Measurements from ENCODE around the gene MYH7. TPM values are rescaled to one million over a fixed set of nuclear protein-coding genes. Genes with fewer than 3 reads are reported as not detected.
A peak's percentile ranks its signal among the peaks of the same experiment; 100 is the strongest.

MYH7 gene
- total RNA-seq, 1 experiment from 2014 or later, result not detected

GRCh38 chr14:23481979-23482822 is 46.7 kb upstream of the MYH7 start:
- intact Hi-C loops (cut with micrococcal nuclease), result no loop called here
- ChIA-PET CTCF (interaction anchor here (0.7 to 13.0 kb wide), 5 partner anchors 12 to 77 kb away, joined by 3 to 247 read pairs (median 4); partner anchors contain the start of gene THTPA), POLR2A (interaction anchor here (1.0 kb wide), 2 partner anchors 12 to 85 kb away, joined by 3 read pairs; partner anchors contain the start of gene AP1G2)
- no peak for DNase-seq (ENCODE audit: unreplicated experiment)
- peaks cover 56% of the 10 kb centered on the region for H3K36me3 Mint-ChIP-seq (ENCODE audit: insufficient read depth, unreplicated experiment)
- no peaks in the 10 kb centered on the region for H3K9me3 Mint-ChIP-seq (ENCODE audit: unreplicated experiment)
- no peak for TF ChIP-seq CTCF (IDR thresholded peaks at IDR 0.05; ENCODE audit: unreplicated experiment)
- no peaks in the 10 kb centered on the region for H3K27me3 Mint-ChIP-seq (ENCODE audit: insufficient read depth, unreplicated experiment)
- H3K27ac Mint-ChIP-seq (ENCODE audit: low read depth, unreplicated experiment), result no peak overlapping the region
- H3K4me3 Mint-ChIP-seq (ENCODE audit: unreplicated experiment), result no peak overlapping the region
- H3K4me1 Mint-ChIP-seq (ENCODE audit: insufficient read depth, unreplicated experiment), result no peaks in the 10 kb centered on the region
- no TSS peak for BruUV-seq (replicated peaks)

- peak; percentile 42 for DNase-seq (ENCODE audit: unreplicated experiment)
- Mint-ChIP-seq H3K4me3 (ENCODE audit: unreplicated experiment) (no peak overlapping the region), H3K27me3 (ENCODE audit: insufficient read depth, unreplicated experiment) (no peaks in the 10 kb centered on the region), H3K27ac (ENCODE audit: low read depth, unreplicated experiment) (no peak overlapping the region), H3K36me3 (ENCODE audit: insufficient read depth, unreplicated experiment) (peaks cover 63% of the 10 kb centered on the region), H3K9me3 (ENCODE audit: unreplicated experiment) (no peaks in the 10 kb centered on the region), H3K4me1 (ENCODE audit: insufficient read depth, unreplicated experiment) (no peaks in the 10 kb centered on the region)
- intact Hi-C loops (cut with micrococcal nuclease), result no loop called here
- CTCF ChIA-PET, result interaction anchor here (0.6 to 13.0 kb wide), 3 partner anchors 78 to 212 kb away, joined by 6 to 247 read pairs (median 13); partner anchors contain the start of gene THTPA
- POLR2A ChIA-PET, result interaction anchor here (1.0 kb wide), 1 partner anchor 86 kb away, joined by 3 read pairs; the partner anchor contains the start of gene AP1G2
- TF ChIP-seq CTCF (IDR thresholded peaks at IDR 0.05; ENCODE audit: unreplicated experiment), result no peak
- BruUV-seq (replicated peaks), result no TSS peak
Observed at GRCh38 chr14:23481362-23481970, 46.0 kb upstream of the MYH7 start.

- CTCF ChIA-PET, result interaction anchor here (0.6 to 13.0 kb wide), 40 partner anchors 8 to 1845 kb away, joined by 3 to 247 read pairs (median 4); partner anchors contain the start of genes AP1G2, RNF212B and THTPA
- H3K36me3 Mint-ChIP-seq (ENCODE audit: insufficient read depth, unreplicated experiment), result peaks cover 76% of the 10 kb centered on the region
- POLR2A ChIA-PET, result interaction anchor here (0.5 to 1.5 kb wide), 9 partner anchors 11 to 1139 kb away, joined by 3 to 7 read pairs (median 3); partner anchors contain the start of genes PABPN1, THTPA and TM9SF1
- no peaks in the 10 kb centered on the region for H3K9me3 Mint-ChIP-seq (ENCODE audit: unreplicated experiment)
- peak; percentile 58 for DNase-seq (ENCODE audit: unreplicated experiment)
- no TSS peak for BruUV-seq (replicated peaks)
- H3K27ac Mint-ChIP-seq (ENCODE audit: low read depth, unreplicated experiment), result no peak overlapping the region
- TF ChIP-seq CTCF (IDR thresholded peaks at IDR 0.05; ENCODE audit: unreplicated experiment), result peak; percentile 59
- H3K27me3 Mint-ChIP-seq (ENCODE audit: insufficient read depth, unreplicated experiment), result no peaks in the 10 kb centered on the region
- no peak overlapping the region for H3K4me3 Mint-ChIP-seq (ENCODE audit: unreplicated experiment)
- H3K4me1 Mint-ChIP-seq (ENCODE audit: insufficient read depth, unreplicated experiment), result peaks cover 5% of the 10 kb centered on the region
- intact Hi-C loops (cut with micrococcal nuclease), result loop anchor here (1.0 to 5.0 kb wide), 2 partner anchors 81 to 211 kb away; no protein-coding TSS in a partner anchor
Observed at GRCh38 chr14:23478109-23478759, 42.8 kb upstream of the MYH7 start.
